ENCODE data around the gene GPC5.
"Not testable (repeated sequence)": the region's sequence is repeated elsewhere in the genome, so short reads cannot be mapped to it uniquely, and the experiment has no call there.

The GPC5 gene

GRCh38 chr13:91781982-91782691 lies 383.7 kb downstream of the GPC5 start:
- not testable (repeated sequence) for H3K27me3 ChIP-seq (ENCODE audit: low read depth, low read length); H3K4me3 ChIP-seq (ENCODE audit: low read depth in 1 of 2, low read length in 2 of 2); H3K4me1 ChIP-seq (ENCODE audit: control insufficient read depth in 1 of 2, insufficient read depth in 2 of 2, low read length in 2 of 2)

GRCh38 chr13:91785431-91786119 lies 387.2 kb downstream of the GPC5 start:
- Histone ChIP-seq H3K4me1 (ENCODE audit: control insufficient read depth in 1 of 2, insufficient read depth in 2 of 2, low read length in 2 of 2) (no peaks in the 10 kb centered on the region), H3K9me3 (ENCODE audit: control insufficient read depth in 1 of 2, low read length in 2 of 2) (no peaks in the 10 kb centered on the region), H3K4me3 (ENCODE audit: low read depth in 1 of 2, low read length in 2 of 2) (no peak overlapping the region), H3K27me3 (ENCODE audit: low read depth, low read length) (no peaks in the 10 kb centered on the region), H3K36me3 (ENCODE audit: control insufficient read depth in 1 of 2, insufficient read depth in 2 of 2, low read length in 2 of 2) (no peaks in the 10 kb centered on the region), H3K27ac (ENCODE audit: low read length) (no peak overlapping the region)

More at GRCh38 chr13:91781982-91782691, 383.7 kb downstream of the GPC5 start:
- H3K27ac ChIP-seq (ENCODE audit: low read length); H3K36me3 ChIP-seq (ENCODE audit: control insufficient read depth in 1 of 2, insufficient read depth in 2 of 2, low read length in 2 of 2); H3K9me3 ChIP-seq (ENCODE audit: control insufficient read depth in 1 of 2, low read length in 2 of 2): not testable (repeated sequence)

- no peaks in the 10 kb centered on the region for H3K4me1 ChIP-seq (ENCODE audit: control insufficient read depth in 1 of 2, insufficient read depth in 2 of 2, low read length in 2 of 2)
- H3K36me3 ChIP-seq (ENCODE audit: control insufficient read depth in 1 of 2, insufficient read depth in 2 of 2, low read length in 2 of 2), result no peaks in the 10 kb centered on the region
- no peak overlapping the region for H3K27ac ChIP-seq (ENCODE audit: low read length)
- H3K4me3 ChIP-seq (ENCODE audit: low read depth in 1 of 2, low read length in 2 of 2), result no peak overlapping the region
- H3K27me3 ChIP-seq (ENCODE audit: low read depth, low read length), result no peaks in the 10 kb centered on the region
- no peaks in the 10 kb centered on the region for H3K9me3 ChIP-seq (ENCODE audit: control insufficient read depth in 1 of 2, low read length in 2 of 2)
Observed at GRCh38 chr13:91792054-91792453, 393.6 kb downstream of the GPC5 start.

- Histone ChIP-seq H3K27me3 (ENCODE audit: low read depth, low read length) (no peaks in the 10 kb centered on the region), H3K4me3 (ENCODE audit: low read depth in 1 of 2, low read length in 2 of 2) (no peak overlapping the region), H3K27ac (ENCODE audit: low read length) (no peak overlapping the region), H3K9me3 (ENCODE audit: control insufficient read depth in 1 of 2, low read length in 2 of 2) (no peaks in the 10 kb centered on the region), H3K4me1 (ENCODE audit: control insufficient read depth in 1 of 2, insufficient read depth in 2 of 2, low read length in 2 of 2) (no peaks in the 10 kb centered on the region), H3K36me3 (ENCODE audit: control insufficient read depth in 1 of 2, insufficient read depth in 2 of 2, low read length in 2 of 2) (no peaks in the 10 kb centered on the region)
Observed at GRCh38 chr13:91797567-91797966, 399.1 kb downstream of the GPC5 start.

DNA sequence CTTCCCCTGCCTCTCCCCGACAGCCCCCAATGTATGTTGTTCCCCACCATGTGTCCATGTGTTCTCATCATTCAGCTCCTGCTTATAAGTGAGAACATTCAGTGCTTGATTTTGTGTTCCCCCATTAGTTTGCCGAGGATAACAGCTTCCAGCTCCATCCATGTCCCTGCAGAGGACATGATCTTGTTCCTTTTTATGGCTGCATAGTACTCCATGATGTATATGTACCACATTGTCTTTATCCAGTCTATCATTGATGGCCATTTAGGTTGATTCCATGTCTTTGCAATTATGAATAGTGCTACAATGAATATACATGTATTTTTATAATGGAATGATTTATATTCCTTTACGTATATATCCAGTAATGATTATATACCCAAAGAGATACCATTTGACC lies 399.9 kb downstream of the GPC5 start:
- H3K9me3 ChIP-seq (ENCODE audit: control insufficient read depth in 1 of 2, low read length in 2 of 2); H3K36me3 ChIP-seq (ENCODE audit: control insufficient read depth in 1 of 2, insufficient read depth in 2 of 2, low read length in 2 of 2); H3K4me3 ChIP-seq (ENCODE audit: low read depth in 1 of 2, low read length in 2 of 2); H3K4me1 ChIP-seq (ENCODE audit: control insufficient read depth in 1 of 2, insufficient read depth in 2 of 2, low read length in 2 of 2); H3K27me3 ChIP-seq (ENCODE audit: low read depth, low read length); H3K27ac ChIP-seq (ENCODE audit: low read length): not testable (repeated sequence)

- H3K27ac ChIP-seq (ENCODE audit: low read length); H3K27me3 ChIP-seq (ENCODE audit: low read depth, low read length); H3K36me3 ChIP-seq (ENCODE audit: control insufficient read depth in 1 of 2, insufficient read depth in 2 of 2, low read length in 2 of 2); H3K4me3 ChIP-seq (ENCODE audit: low read depth in 1 of 2, low read length in 2 of 2); H3K4me1 ChIP-seq (ENCODE audit: control insufficient read depth in 1 of 2, insufficient read depth in 2 of 2, low read length in 2 of 2); H3K9me3 ChIP-seq (ENCODE audit: control insufficient read depth in 1 of 2, low read length in 2 of 2): not testable (repeated sequence)
Observed at GRCh38 chr13:91801772-91802171, 403.4 kb downstream of the GPC5 start.

- Histone ChIP-seq H3K27ac (ENCODE audit: low read length) (no peak overlapping the region), H3K27me3 (ENCODE audit: low read depth, low read length) (no peaks in the 10 kb centered on the region), H3K4me1 (ENCODE audit: control insufficient read depth in 1 of 2, insufficient read depth in 2 of 2, low read length in 2 of 2) (peaks cover 0 to 3% of the 10 kb centered on the region in 2 donors), H3K36me3 (ENCODE audit: control insufficient read depth in 1 of 2, insufficient read depth in 2 of 2, low read length in 2 of 2) (no peaks in the 10 kb centered on the region), H3K9me3 (ENCODE audit: control insufficient read depth in 1 of 2, low read length in 2 of 2) (no peaks in the 10 kb centered on the region), H3K4me3 (ENCODE audit: low read depth in 1 of 2, low read length in 2 of 2) (no peak overlapping the region)
Observed at GRCh38 chr13:91802957-91803356, 404.5 kb downstream of the GPC5 start.

DNA sequence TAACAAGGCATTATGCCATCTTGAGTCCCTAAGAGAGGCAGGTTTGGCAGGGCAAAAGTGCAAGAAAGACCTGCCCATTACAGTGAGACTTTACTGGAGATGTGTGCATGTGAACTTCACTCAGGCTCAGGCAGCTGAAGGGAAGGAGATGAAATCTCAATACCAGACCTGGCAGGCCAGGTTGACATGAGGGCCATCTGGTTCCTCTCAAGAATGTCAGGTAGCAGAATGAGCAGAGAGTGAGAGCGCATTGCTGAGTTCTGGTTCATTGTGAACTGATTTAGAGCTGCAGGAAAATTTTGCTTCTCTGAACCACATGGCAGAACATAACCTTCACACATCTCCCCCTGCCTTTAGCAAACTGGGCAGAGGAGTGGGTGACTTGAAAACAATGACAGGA lies 406.3 kb downstream of the GPC5 start:
- no peak overlapping the region for H3K27ac ChIP-seq (ENCODE audit: low read length)
- H3K4me3 ChIP-seq (ENCODE audit: low read depth in 1 of 2, low read length in 2 of 2), result no peak overlapping the region
- H3K9me3 ChIP-seq (ENCODE audit: control insufficient read depth in 1 of 2, low read length in 2 of 2), result no peaks in the 10 kb centered on the region
- no peaks in the 10 kb centered on the region for H3K27me3 ChIP-seq (ENCODE audit: low read depth, low read length)
- H3K4me1 ChIP-seq (ENCODE audit: control insufficient read depth in 1 of 2, insufficient read depth in 2 of 2, low read length in 2 of 2), result peaks cover 0 to 3% of the 10 kb centered on the region in 2 donors
- H3K36me3 ChIP-seq (ENCODE audit: control insufficient read depth in 1 of 2, insufficient read depth in 2 of 2, low read length in 2 of 2), result no peaks in the 10 kb centered on the region

GRCh38 chr13:91805605-91806004 lies 407.2 kb downstream of the GPC5 start:
- no peaks in the 10 kb centered on the region for H3K27me3 ChIP-seq (ENCODE audit: low read depth, low read length)
- no peak overlapping the region for H3K27ac ChIP-seq (ENCODE audit: low read length)
- no peaks in the 10 kb centered on the region for H3K36me3 ChIP-seq (ENCODE audit: control insufficient read depth in 1 of 2, insufficient read depth in 2 of 2, low read length in 2 of 2)
- no peak overlapping the region for H3K4me3 ChIP-seq (ENCODE audit: low read depth in 1 of 2, low read length in 2 of 2)
- peaks cover 0 to 3% of the 10 kb centered on the region in 2 donors for H3K4me1 ChIP-seq (ENCODE audit: control insufficient read depth in 1 of 2, insufficient read depth in 2 of 2, low read length in 2 of 2)
- no peaks in the 10 kb centered on the region for H3K9me3 ChIP-seq (ENCODE audit: control insufficient read depth in 1 of 2, low read length in 2 of 2)

GRCh38 chr13:91809161-91809560 lies 410.7 kb downstream of the GPC5 start:
- H3K27me3 ChIP-seq (ENCODE audit: low read depth, low read length), result no peaks in the 10 kb centered on the region
- H3K4me3 ChIP-seq (ENCODE audit: low read depth in 1 of 2, low read length in 2 of 2), result no peak overlapping the region
- H3K9me3 ChIP-seq (ENCODE audit: control insufficient read depth in 1 of 2, low read length in 2 of 2), result no peaks in the 10 kb centered on the region
- no peaks in the 10 kb centered on the region for H3K36me3 ChIP-seq (ENCODE audit: control insufficient read depth in 1 of 2, insufficient read depth in 2 of 2, low read length in 2 of 2)
- peaks cover 0 to 26% of the 10 kb centered on the region in 2 donors for H3K4me1 ChIP-seq (ENCODE audit: control insufficient read depth in 1 of 2, insufficient read depth in 2 of 2, low read length in 2 of 2)
- H3K27ac ChIP-seq (ENCODE audit: low read length), result no peak overlapping the region

- no peaks in the 10 kb centered on the region for H3K27me3 ChIP-seq (ENCODE audit: low read depth, low read length)
- H3K36me3 ChIP-seq (ENCODE audit: control insufficient read depth in 1 of 2, insufficient read depth in 2 of 2, low read length in 2 of 2), result no peaks in the 10 kb centered on the region
- H3K4me1 ChIP-seq (ENCODE audit: control insufficient read depth in 1 of 2, insufficient read depth in 2 of 2, low read length in 2 of 2), result peaks cover 0 to 24% of the 10 kb centered on the region in 2 donors
- no peaks in the 10 kb centered on the region for H3K9me3 ChIP-seq (ENCODE audit: control insufficient read depth in 1 of 2, low read length in 2 of 2)
- no peak overlapping the region for H3K4me3 ChIP-seq (ENCODE audit: low read depth in 1 of 2, low read length in 2 of 2)
- H3K27ac ChIP-seq (ENCODE audit: low read length), result no peak overlapping the region
Observed at GRCh38 chr13:91813253-91813652, 414.8 kb downstream of the GPC5 start.
